Skeletal muscle tissue (tissue), 4 donors: ENCODE data around the gene ACP4. TPM values are rescaled to one million over a fixed set of nuclear protein-coding genes. Genes with fewer than 3 reads are reported as not detected.
"Not testable (repeated sequence)": the region's sequence is repeated elsewhere in the genome, so short reads cannot be mapped to it uniquely, and the experiment has no call there.

Experiments
- H3K27ac ChIP-seq: one replicate; pipeline ENCODE4 v1.7.0; 2013; ENCODE audit warnings: mild to moderate bottlenecking, low read depth, low read length, inconsistent platforms
- H3K27me3 ChIP-seq, 3 donors: one replicate each; pipeline ENCODE4 v1.7.0; 2013; ENCODE audit warnings: low read length in 3 of 3; ENCODE audit not compliant: control insufficient read depth in 3 of 3, insufficient read depth in 3 of 3
- H3K36me3 ChIP-seq, 3 donors: one replicate each; pipeline ENCODE4 v1.7.0; 2013; ENCODE audit warnings: low read length in 3 of 3; ENCODE audit not compliant: control insufficient read depth in 3 of 3, insufficient read depth in 3 of 3
- H3K4me1 ChIP-seq, 3 donors: one replicate each; pipeline ENCODE4 v1.7.0; 2013; ENCODE audit warnings: low read length in 3 of 3, mild to moderate bottlenecking in 3 of 3; ENCODE audit not compliant: control insufficient read depth in 3 of 3, insufficient read depth in 3 of 3
- H3K4me3 ChIP-seq, 3 donors: one replicate each; pipeline ENCODE4 v1.7.0; 2013; ENCODE audit warnings: low read length in 3 of 3
- H3K9ac ChIP-seq, 3 donors: one replicate each; pipeline ENCODE4 v1.7.0; 2013; ENCODE audit warnings: low read length in 3 of 3, mild to moderate bottlenecking in 3 of 3, moderate library complexity in 2 of 3, low read depth in 1 of 3
- H3K9me3 ChIP-seq, 3 donors: one replicate each; pipeline ENCODE4 v1.7.0; 2013; ENCODE audit warnings: low read length in 3 of 3; ENCODE audit not compliant: control insufficient read depth in 3 of 3
- total RNA-seq: library from RNA; depleted of rRNA; stranded (reverse); fragments of >200 nt; gene quantifications from one replicate; pipeline ENCODE4 v1.2.3, GENCODE V29; 2014
- donor health status: Osteomylitis.

Gene ACP4
- total RNA-seq, 1 donor from 2014 or later: not detected

DNA sequence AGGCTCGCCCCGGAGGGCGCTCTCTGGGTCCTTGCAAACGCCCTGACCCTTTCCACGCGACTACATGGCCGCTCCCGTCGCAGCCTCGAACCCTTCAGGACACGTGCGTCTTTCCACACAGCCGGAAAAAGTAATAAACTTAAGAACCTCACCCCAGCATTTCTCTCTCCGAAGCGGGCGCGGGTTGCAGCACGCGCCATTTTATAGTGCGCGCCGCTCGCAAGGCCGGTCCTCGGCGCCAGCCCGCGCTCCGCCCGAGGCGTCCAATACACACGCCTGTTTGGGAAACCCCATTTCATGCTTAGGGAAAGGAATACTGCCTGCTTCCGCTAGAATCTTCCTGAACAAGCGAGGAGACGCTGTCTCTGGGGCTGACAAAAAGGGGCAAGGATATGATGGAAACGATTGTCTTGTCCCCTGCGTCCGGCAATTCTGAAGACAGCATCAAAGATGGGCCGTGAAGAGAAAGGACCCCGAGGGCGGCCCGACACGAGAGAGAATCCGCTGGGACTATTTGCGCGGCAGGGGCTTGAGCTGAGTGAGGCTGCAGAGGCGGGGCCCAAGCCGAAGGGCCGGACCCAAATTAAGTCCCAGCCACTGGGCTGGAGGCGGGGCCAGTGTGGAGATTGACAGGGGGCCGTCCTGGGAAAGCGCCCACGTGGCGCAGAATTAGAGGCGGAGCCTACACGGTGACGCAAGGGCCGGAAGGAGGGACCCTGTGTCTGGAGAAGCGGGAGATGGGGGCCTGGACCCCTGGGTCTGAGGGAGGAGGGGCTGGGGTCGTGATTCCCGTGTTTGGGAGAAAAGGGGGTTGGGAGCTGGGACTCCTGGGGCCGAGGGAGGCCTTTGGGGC is 14.4 kb downstream of the ACP4 start:
- Histone ChIP-seq H3K4me1 (peaks cover 14 to 32% (median 14%) of the 10 kb centered on the region in 3 donors), H3K27me3 (no peaks in the 10 kb centered on the region), H3K27ac (peak overlapping the region; percentile 93), H3K9ac (peak overlapping the region; percentile 94 to 100 (median 100)), H3K4me3 (peak overlapping the region; percentile 85 to 94 (median 93)), H3K36me3 (peaks cover 7 to 12% (median 10%) of the 10 kb centered on the region in 3 donors), H3K9me3 (no peaks in the 10 kb centered on the region)

DNA sequence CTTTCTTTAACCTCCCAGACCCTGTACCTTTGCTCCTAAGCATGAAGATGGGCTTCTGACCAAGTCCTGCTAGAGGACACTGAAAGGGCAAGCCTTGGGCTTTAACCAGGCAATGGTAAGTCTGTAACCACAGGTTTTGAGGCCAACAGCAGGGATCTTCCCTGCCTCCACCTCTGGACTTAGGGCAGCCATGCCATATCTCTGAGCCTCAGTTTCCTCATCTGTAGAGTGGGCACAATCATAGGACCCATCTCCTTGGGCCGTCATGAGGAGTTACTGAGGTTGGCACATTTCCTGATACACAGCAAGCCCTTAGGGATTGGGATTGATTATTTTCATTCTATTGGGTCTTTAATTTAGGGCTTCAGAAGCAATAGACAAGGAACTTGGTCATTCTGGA is 18.6 kb downstream of the ACP4 start:
- no peaks in the 10 kb centered on the region for H3K9me3 ChIP-seq
- no peaks in the 10 kb centered on the region for H3K36me3 ChIP-seq
- peaks cover under 1 to 13% (median 2%) of the 10 kb centered on the region in 3 donors for H3K4me1 ChIP-seq
- H3K4me3 ChIP-seq: no peak overlapping the region
- no peak overlapping the region for H3K9ac ChIP-seq
- no peak overlapping the region for H3K27ac ChIP-seq
- H3K27me3 ChIP-seq: peaks cover 0 to 3% (median 0%) of the 10 kb centered on the region in 3 donors

DNA sequence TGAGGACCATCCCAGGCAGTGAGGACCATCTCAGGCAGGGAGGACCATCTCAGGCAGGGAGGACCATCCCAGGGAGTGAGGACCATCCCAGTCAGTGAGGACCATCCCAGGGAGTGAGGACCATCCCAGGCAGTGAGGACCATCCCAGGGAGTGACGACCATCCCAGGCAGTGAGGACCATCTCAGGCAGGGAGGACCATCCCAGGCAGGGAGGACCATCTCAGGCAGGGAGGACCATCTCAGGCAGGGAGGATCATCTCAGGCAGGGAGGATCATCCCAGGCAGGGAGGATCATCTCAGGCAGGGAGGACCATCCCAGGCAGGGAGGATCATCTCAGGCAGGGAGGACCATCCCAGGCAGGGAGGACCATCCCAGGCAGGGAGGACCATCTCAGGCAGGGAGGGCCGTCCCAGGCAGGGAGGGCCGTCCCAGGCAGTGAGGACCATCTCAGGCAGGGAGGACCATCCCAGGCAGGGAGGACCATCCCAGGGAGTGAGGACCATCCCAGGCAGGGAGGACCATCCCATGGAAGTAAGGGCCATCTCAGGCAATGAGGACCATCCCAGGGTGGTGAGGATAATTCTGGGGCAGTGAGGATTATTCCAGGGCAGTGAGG is 21.5 kb downstream of the ACP4 start:
- not testable (repeated sequence) for H3K4me1 ChIP-seq, H3K9me3 ChIP-seq, H3K4me3 ChIP-seq, H3K9ac ChIP-seq, H3K36me3 ChIP-seq, H3K27ac ChIP-seq, H3K27me3 ChIP-seq

DNA sequence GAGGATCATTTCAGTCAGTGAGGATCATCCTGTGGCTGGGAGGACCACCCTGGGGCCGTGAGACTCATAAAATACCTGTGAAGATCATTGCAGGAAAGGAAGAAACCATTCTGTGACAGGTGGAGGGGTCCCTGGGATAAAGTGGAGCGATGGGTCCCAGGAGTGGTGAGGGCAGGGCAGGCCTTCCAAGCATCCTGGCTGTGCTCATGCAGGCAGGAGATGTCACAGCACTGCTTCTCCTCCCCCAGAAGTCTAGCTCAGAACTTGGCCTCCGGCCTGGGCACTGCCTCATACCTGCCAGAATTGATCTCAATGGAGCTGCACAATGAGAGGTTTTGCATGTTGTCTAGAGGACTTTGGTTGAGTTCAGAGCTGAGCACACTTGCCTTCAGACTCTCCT is 22.3 kb downstream of the ACP4 start:
- no peak overlapping the region for H3K4me3 ChIP-seq
- H3K27ac ChIP-seq: no peak overlapping the region
- peaks cover 10 to 16% (median 12%) of the 10 kb centered on the region in 3 donors for H3K27me3 ChIP-seq
- no peak overlapping the region for H3K9ac ChIP-seq
- H3K36me3 ChIP-seq: no peaks in the 10 kb centered on the region
- no peaks in the 10 kb centered on the region for H3K4me1 ChIP-seq
- H3K9me3 ChIP-seq: no peaks in the 10 kb centered on the region

DNA sequence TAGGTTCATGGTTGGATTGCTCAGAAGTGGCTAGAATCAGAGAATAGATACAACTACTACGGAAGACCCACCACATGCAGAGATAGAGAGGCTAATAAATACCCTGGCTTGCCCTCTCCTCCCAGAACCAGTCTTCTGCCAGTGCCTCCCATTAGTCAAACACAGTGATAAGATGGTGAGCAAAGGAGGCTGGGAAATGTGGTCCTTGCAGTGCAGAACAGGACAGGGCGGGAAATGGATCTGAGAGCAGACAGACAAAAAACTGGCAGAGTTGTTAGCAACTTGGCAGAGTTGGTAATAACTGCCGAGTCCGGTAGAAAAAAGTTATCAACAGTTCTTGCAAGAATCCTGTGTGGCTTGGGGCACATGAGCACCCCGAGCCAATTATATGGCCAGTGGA is 24.7 kb downstream of the ACP4 start:
- Histone ChIP-seq H3K27me3 (peaks cover 32 to 40% (median 36%) of the 10 kb centered on the region in 3 donors), H3K27ac (no peak overlapping the region)

DNA sequence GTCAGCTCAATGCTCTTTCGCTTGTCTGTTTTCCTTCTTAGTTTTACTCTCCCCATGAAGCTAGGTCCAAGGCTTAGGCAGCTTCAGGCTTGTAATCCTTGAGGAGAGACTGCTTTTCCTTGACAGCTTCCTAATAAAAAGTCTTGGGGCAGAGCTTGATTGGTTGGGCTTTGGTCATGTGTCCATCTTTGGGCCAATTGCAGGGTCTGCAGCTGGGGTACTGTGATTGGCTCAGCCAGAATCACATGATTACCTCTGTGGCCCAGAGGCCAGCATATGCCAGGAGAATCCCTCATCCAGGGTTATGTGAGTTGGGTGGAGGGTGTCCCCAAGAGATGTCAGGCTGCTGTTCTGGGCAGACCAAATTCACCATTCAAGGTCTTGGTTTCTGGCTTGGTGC is 25.2 kb downstream of the ACP4 start:
- Histone ChIP-seq H3K9me3 (no peaks in the 10 kb centered on the region), H3K27ac (no peak overlapping the region), H3K27me3 (peaks cover 37 to 44% (median 40%) of the 10 kb centered on the region in 3 donors), H3K36me3 (no peaks in the 10 kb centered on the region), H3K9ac (no peak overlapping the region), H3K4me3 (no peak overlapping the region), H3K4me1 (peaks cover 0 to 5% (median 4%) of the 10 kb centered on the region in 3 donors)

More for the DNA sequence above, 24.7 kb downstream of the ACP4 start:
- no peaks in the 10 kb centered on the region for H3K9me3 ChIP-seq
- H3K4me3 ChIP-seq: no peak overlapping the region
- H3K36me3 ChIP-seq: no peaks in the 10 kb centered on the region
- peaks cover 0 to 5% (median 4%) of the 10 kb centered on the region in 3 donors for H3K4me1 ChIP-seq
- no peak overlapping the region for H3K9ac ChIP-seq

DNA sequence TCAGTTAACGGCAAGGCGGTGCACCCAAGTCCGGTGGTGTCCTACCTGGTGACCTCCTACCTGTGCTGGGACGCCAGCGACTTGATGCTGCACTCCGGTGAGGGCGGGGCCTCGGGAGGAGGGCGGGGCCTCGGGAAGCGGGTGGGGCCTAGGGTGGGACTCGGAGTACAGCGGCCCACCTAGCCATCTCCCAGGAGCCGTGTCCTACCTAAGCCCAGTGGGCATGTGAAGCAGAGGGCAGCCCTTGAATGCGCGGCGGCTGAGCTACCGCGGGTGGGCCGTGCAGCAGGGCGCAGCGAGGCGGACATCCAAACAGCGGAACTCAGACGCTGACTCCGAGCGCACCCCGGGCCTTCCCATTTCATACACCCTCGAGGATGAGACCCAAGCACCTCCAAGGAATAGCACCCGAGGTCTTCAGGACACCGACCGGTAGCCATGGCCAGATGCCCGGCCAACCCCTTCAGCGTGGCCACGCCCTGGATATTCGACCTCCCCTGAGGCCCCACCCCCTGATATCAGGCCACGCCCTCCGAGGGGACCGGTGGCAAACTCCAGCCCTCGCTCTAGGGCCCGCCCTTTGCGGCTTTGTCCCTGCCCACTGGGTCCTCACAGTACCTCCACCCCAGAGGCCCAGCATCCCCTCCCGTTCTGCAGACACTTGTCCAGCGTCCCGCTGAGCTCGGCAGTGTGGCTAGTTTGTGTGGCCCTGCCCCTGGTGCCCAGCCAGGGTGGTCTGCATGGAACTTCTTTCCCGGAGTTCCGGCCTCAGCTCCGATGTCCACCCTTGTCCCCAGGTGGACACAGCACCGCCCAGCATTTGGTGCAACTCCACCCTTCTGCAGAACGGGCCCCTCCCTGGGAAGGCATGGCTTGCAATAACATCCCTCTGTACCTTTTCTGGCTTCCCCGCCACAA is 28.0 kb downstream of the ACP4 start:
- Histone ChIP-seq H3K9ac (no peak overlapping the region), H3K27me3 (peaks cover 62 to 64% (median 63%) of the 10 kb centered on the region in 3 donors), H3K36me3 (no peaks in the 10 kb centered on the region), H3K9me3 (no peaks in the 10 kb centered on the region), H3K4me1 (peaks cover 0 to 5% (median 4%) of the 10 kb centered on the region in 3 donors), H3K27ac (no peak overlapping the region), H3K4me3 (peak overlapping the region in 1 of 3 donors; percentile 6)

DNA sequence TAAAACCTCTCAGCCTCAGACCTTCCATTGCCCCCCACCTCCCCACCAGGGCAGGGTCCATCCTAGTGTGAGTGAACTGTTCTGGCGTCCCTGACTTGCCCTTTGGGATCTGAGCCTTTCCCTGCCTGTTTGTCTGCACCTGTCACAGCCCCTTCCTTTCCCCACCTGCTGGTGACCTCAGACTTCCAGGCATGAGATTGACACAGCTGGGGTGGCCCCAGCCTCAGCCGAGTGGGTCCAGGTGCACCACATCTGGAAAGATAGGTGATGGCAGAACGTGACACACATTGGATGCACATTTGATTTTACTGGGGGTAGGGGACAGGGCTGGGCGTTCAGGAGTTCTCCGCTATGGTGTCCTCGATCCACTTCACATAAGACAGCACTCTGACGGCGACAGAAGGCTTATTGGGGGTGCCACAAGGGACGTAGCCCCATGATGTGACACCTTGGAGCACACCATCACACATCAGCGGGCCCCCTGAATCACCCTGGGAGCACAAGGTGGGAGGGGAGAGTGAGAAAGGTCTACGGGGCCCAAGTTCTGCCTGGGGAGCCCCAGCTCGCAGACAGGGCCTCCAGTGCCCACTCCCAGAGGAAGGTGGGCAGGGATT is 28.8 kb downstream of the ACP4 start:
- Histone ChIP-seq H3K4me1 (peaks cover 0 to 5% (median 4%) of the 10 kb centered on the region in 3 donors), H3K9me3 (no peaks in the 10 kb centered on the region), H3K9ac (no peak overlapping the region), H3K27me3 (peaks cover 62 to 71% (median 65%) of the 10 kb centered on the region in 3 donors), H3K4me3 (no peak overlapping the region), H3K27ac (no peak overlapping the region), H3K36me3 (no peaks in the 10 kb centered on the region)

DNA sequence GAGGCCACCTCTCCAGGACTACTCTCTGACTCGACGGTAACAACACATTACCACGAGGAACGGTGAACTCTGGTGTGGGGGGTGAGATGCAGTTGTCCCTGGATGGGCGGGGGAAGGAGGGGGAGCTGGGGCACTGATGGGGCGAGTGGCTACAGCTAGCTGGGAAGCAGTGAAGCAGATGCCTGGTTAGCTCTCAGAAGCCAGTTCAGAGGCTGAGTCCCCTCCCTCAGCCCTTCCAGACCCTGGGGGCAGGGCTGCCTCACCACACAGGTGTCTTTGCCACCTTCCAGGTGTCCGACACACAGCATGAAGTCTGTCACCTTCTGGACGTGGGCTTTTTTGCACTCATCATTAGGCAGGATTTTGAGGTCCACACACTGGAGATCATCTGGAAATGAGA is 29.4 kb downstream of the ACP4 start:
- Histone ChIP-seq H3K27me3 (peaks cover 62 to 71% (median 67%) of the 10 kb centered on the region in 3 donors), H3K27ac (no peak overlapping the region), H3K36me3 (no peaks in the 10 kb centered on the region)

More for the DNA sequence above, 29.4 kb downstream of the ACP4 start:
- Histone ChIP-seq H3K9me3 (no peaks in the 10 kb centered on the region), H3K4me3 (no peak overlapping the region), H3K9ac (no peak overlapping the region), H3K4me1 (peaks cover 0 to 5% (median 4%) of the 10 kb centered on the region in 3 donors)
